ENCODE measurements around the gene ASXL1.

Gene ASXL1

DNA sequence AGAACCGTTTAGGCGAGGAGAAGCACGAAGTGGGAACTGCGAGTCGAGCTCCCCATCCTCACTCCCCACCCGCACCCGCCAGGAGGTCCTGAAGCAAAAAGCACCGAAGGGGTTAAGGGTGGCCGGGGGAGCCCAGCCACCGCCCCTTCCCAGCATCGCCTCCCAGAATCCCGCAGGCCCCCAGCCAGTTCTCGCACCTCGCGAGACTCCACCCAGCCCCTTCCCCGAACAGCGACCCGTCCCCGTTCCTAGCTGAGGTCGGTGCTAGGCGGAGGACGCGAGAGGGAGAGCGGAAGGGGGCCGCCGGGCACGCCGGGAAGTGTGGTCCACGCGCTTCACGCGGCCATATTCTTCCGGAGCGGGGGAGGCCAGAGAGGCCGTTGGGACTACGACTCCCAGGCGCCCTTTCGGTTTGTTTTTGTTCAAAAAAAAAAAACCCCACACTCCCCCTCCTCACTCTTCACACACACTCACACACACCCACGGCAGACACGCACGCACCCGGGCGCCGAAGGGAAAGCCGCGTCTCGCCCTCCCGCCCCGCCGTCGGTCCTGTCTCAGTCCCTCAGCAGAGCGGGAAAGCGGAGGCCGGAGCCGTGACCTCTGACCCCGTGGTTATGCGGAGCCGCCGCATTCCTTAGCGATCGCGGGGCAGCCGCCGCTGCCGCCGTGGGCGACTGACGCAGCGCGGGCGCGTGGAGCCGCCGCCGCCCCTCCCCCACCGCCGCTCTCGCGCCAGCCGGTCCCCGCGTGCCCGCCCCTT lies at the start of gene ASXL1:
TSS of gene ASXL1 (plus strand) at position 463 of the 763 bp plus-strand sequence. CDS start 445 bp downstream, outside the sequence.
- H3K4me3 ChIP-seq (ENCODE audit: low read depth, low read length), result peak within 1 kb of the TSS; percentile 90
- TF ChIP-seq, protein P1, sequence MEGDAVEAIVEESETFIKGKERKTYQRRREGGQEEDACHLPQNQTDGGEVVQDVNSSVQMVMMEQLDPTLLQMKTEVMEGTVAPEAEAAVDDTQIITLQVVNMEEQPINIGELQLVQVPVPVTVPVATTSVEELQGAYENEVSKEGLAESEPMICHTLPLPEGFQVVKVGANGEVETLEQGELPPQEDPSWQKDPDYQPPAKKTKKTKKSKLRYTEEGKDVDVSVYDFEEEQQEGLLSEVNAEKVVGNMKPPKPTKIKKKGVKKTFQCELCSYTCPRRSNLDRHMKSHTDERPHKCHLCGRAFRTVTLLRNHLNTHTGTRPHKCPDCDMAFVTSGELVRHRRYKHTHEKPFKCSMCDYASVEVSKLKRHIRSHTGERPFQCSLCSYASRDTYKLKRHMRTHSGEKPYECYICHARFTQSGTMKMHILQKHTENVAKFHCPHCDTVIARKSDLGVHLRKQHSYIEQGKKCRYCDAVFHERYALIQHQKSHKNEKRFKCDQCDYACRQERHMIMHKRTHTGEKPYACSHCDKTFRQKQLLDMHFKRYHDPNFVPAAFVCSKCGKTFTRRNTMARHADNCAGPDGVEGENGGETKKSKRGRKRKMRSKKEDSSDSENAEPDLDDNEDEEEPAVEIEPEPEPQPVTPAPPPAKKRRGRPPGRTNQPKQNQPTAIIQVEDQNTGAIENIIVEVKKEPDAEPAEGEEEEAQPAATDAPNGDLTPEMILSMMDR (IDR thresholded peaks at IDR 0.05; ENCODE audit: low read depth, low read length, missing control alignments), result no peak
- DNase-seq (ENCODE audit: low read depth), result peak; percentile 89

DNA sequence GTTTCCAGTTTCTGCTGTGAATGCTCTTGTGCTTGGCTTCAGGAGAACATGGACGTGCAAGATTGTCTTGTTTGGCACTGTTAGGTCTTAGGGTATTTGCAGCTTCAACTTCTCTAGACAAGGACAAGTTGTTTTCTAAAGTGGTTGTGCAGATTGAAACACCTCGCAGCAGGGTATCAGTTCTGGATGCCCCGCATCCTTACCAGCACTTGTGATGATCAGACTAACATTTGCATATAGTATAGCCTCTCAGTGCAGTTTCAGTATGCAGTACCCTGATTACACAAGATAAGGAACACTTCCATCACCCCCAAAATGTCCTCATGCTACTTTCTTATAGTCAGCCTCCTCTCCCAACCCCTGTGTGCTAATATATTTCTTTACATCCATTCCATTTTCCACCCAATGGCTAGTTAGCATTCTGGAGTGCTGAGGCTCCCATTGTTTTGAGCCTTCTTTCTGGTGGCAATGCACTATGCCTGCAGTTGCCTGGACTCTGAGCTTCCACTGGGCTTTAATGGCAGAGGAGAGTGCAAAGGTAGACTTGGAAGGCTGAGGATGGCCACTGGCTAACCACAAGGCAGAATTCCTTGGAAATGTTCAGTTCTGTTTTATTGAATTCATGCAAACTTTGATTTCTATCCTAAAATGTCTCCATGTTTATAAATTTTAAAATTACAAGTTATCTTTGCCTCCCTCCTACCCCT lies 45.3 kb upstream of the ASXL1 start:
- no peak for DNase-seq (ENCODE audit: low read depth)
- TF ChIP-seq, protein P1 (IDR thresholded peaks at IDR 0.05; ENCODE audit: low read depth, low read length, missing control alignments), result no peak
- H3K4me3 ChIP-seq (ENCODE audit: low read depth, low read length), result no peak overlapping the region

DNA sequence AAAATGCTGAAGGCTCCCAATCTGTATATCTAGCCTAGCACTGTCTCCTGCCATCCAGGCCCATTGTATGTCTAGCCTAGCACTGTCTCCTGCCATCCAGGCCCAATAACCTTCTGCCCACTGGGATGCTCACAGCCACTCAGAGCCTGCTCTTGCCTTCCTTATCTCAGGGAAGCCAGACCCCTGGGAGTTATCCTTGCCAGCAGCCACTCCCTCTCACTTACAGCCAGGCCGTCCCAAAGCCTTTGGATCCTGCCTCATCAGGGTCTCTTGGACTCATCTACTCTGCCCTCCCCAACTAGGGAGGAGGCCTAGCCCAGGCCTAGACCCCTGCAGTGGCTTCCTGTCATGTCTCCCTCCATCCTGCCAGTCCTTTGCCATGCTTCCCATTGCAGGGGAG lies 43.4 kb upstream of the ASXL1 start:
- TF ChIP-seq, protein P1 (IDR thresholded peaks at IDR 0.05; ENCODE audit: low read depth, low read length, missing control alignments), result no peak
- DNase-seq (ENCODE audit: low read depth), result no peak
- H3K4me3 ChIP-seq (ENCODE audit: low read depth, low read length), result no peak overlapping the region

DNA sequence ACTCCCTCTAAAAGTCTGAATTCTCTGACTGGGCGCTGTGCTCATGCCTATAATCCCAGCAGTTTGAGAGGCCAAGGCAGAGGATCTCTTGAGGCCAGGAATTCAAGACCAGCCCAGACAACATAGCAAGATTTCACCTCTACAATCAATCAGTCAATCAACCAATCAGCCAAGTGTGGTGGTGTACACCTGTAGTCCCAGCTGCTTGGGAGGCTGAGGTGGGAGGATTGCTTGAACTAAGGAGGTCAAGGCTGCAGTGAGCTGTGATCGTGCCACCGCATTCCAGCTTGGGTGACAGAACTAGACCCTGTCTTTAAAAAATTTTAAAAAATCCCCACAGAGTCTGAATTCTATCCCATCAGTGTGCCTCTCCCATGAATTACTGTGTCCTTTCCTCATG lies 42.7 kb upstream of the ASXL1 start:
- TF ChIP-seq, protein P1 (IDR thresholded peaks at IDR 0.05; ENCODE audit: low read depth, low read length, missing control alignments), result no peak
- DNase-seq (ENCODE audit: low read depth), result no peak
- H3K4me3 ChIP-seq (ENCODE audit: low read depth, low read length), result no peak overlapping the region

DNA sequence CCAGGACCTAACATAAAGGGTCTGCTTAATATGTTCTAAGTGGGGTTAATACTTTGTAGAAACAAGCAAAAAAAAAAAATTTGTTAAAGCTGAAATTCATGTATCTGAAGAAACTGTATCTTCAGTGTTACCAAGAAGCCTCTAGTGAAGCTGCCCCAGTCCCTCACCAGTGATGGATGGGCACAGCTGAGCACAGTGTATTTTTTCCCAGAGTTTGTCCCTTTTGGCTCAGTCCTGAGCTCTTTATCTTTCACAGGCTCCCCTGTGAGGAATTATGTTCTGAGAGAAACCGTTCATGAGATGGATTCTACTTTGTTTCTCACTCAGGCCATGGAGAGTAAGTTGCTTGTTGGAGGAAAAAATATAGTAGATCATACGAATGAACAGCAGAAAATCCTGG lies 42.2 kb upstream of the ASXL1 start:
- H3K4me3 ChIP-seq (ENCODE audit: low read depth, low read length), result no peak overlapping the region
- no peak for DNase-seq (ENCODE audit: low read depth)
- TF ChIP-seq, protein P1 (IDR thresholded peaks at IDR 0.05; ENCODE audit: low read depth, low read length, missing control alignments), result no peak

DNA sequence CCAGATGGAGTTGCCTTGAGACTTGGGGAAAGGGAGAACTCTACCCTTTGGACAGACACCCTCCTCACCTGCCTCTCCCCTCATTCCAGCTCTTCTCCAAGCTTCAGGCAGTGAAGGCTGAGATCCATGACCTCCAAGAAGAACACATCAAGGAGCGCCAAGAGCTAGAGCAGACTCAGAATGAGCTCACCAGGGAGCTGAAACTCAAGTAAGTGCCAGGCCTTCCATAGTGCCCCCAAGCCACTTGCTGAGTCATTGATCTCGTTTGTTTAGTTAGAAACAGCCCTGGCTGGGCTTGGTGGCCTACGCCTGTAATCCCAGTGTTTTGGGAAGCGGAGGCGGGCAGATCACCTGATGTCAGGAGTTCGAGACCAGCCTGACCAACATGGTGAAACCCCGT lies 41.5 kb upstream of the ASXL1 start:
- TF ChIP-seq, protein P1 (IDR thresholded peaks at IDR 0.05; ENCODE audit: low read depth, low read length, missing control alignments), result no peak
- no peak for DNase-seq (ENCODE audit: low read depth)
- no peak overlapping the region for H3K4me3 ChIP-seq (ENCODE audit: low read depth, low read length)
